Fibroblast of mammary gland (primary cell): ENCODE data around the gene VEGFD.

Experiments
- DNase-seq: peaks from one replicate; pipeline ENCODE4 v3.0.0-alpha.2; 2010; ENCODE audit warnings: low read depth
- H3K4me3 ChIP-seq: 2 replicates; pipeline ENCODE4 v1.5.1; 2011; ENCODE audit warnings: low read depth, mild to moderate bottlenecking, low read length, moderate library complexity; ENCODE audit not compliant: control insufficient read depth
- TF ChIP-seq, protein P1 (sequence below): conservative IDR thresholded peaks from 2 replicates; pipeline ENCODE4 v1.5.1; 2011; ENCODE audit warnings: low read depth, low read length, inconsistent platforms; ENCODE audit not compliant: control insufficient read depth, insufficient read depth

Gene VEGFD

DNA sequence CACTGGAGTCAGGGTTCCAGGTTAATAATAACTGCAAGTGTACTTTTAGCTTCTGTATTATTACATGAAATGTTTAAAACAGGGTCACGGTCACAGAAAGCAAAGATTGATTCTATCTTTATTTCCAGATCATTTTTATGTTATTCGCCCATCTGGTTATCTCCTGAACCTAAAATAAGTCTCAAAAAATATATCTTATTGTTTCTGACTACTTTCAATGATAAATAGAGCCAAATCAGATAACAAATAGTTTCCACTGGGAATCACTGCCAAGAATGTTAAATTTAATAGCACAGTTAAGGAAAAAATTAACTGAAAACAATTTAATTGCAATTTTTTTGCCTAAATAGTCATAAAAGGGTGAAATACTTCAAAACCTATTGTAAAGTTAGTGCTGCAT is 17.2 kb upstream of the VEGFD start:
- no peak for DNase-seq
- TF ChIP-seq, protein P1, sequence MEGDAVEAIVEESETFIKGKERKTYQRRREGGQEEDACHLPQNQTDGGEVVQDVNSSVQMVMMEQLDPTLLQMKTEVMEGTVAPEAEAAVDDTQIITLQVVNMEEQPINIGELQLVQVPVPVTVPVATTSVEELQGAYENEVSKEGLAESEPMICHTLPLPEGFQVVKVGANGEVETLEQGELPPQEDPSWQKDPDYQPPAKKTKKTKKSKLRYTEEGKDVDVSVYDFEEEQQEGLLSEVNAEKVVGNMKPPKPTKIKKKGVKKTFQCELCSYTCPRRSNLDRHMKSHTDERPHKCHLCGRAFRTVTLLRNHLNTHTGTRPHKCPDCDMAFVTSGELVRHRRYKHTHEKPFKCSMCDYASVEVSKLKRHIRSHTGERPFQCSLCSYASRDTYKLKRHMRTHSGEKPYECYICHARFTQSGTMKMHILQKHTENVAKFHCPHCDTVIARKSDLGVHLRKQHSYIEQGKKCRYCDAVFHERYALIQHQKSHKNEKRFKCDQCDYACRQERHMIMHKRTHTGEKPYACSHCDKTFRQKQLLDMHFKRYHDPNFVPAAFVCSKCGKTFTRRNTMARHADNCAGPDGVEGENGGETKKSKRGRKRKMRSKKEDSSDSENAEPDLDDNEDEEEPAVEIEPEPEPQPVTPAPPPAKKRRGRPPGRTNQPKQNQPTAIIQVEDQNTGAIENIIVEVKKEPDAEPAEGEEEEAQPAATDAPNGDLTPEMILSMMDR, result no peak
- no peak overlapping the region for H3K4me3 ChIP-seq

DNA sequence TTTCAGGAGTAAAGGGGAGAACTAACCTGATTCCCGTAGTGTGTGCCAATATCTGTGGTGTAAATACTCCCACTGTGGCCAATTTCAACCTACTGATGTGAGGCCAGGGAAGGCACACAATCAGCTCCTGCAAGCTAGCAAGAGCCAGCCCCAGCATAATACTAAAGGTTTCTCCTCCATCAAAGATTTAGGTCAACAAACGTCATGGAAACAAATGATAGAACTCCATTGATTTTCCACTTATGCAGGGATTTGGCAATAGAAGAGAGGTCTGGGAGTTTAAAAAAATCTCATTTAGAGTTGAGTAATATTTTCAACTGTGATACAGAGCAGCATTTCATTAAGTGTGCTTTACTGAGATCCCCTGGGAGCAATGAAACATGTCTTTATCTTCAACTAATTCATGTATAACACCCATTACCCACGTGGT is 15.8 kb upstream of the VEGFD start:
- H3K4me3 ChIP-seq, result no peak overlapping the region
- peak; percentile 71 for DNase-seq
- TF ChIP-seq, protein P1, result no peak

GRCh38 chrX:15398874-15399273 is 14.7 kb upstream of the VEGFD start:
- TF ChIP-seq, protein P1, result no peak
- no peak overlapping the region for H3K4me3 ChIP-seq
- DNase-seq, result no peak

DNA sequence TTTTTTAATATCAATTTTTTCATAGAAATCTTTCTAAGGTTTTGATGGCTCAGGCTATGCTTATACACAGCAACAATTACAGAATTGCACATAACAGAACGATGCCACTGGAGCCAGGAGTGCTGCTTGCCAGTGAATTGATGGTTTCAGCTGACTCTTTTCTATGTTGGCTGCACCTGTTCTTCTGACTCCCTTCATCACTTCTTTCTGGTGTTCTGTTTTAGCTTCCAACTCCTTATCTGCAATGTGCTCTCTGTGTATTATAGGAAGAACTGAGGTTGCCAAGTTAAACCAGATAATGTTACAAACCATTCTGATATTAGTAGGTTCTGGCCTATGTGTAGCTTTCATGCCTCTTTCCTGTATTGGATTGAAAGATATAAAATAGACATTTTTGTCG is 11.6 kb upstream of the VEGFD start:
- no peak for DNase-seq
- TF ChIP-seq, protein P1, result no peak
- no peak overlapping the region for H3K4me3 ChIP-seq

- no peak overlapping the region for H3K4me3 ChIP-seq
- no peak for DNase-seq
- TF ChIP-seq, protein P1, result no peak
These were observed 7.6 kb upstream of the VEGFD start for GRCh38 chrX:15391850-15392249.

DNA sequence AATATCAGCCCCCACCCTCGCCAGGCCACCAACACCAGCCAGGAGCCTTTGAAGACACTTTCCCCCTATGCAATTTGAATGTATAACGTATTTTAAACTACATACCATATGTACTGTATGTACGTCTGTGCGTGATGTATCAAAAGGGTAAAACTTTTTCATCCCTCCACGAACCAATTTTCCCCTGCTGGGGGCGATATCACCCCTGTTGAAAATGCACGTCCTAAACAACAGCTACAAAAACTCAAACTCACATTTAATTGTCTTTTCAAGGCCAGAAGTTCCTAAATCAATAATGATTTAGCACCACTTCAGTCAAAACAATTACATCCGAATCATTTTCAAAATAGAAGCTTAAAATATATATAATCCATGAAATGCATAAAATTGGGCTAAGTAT is 1.4 kb downstream of the VEGFD start:
- H3K4me3 ChIP-seq, result no peak overlapping the region
- TF ChIP-seq, protein P1, result peak; percentile 20
- DNase-seq, result no peak

DNA sequence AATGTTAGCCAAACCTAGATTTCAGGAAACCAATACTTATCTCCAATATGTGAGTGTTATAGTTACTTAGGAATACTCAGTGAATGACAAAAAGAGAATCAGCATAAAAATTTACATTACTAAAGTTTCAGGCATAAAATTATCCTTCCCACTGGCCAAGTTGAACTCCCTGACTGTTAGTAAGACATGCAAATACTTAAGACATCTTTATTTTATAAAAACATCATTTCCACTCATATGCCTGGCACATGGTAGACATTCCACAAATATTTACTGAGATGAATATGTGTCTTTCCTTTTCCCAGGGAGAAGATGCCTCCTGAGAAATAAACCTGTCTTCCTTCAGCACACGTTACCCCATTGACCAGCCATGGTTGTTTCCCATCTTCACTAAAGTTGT is 7.3 kb downstream of the VEGFD start:
- TF ChIP-seq, protein P1, result no peak
- no peak overlapping the region for H3K4me3 ChIP-seq
- DNase-seq, result peak; percentile 33
